GM19351 (cell line): Measurements from ENCODE around the gene PRKN.

Experiments used
- ATAC-seq: cut with Tn5 transposase; IDR thresholded peaks from one replicate; pipeline ENCODE4 v1.9.1; 2021; ENCODE audit warnings: mild to moderate bottlenecking, moderate library complexity; ENCODE audit not compliant: unreplicated experiment

Gene PRKN

DNA sequence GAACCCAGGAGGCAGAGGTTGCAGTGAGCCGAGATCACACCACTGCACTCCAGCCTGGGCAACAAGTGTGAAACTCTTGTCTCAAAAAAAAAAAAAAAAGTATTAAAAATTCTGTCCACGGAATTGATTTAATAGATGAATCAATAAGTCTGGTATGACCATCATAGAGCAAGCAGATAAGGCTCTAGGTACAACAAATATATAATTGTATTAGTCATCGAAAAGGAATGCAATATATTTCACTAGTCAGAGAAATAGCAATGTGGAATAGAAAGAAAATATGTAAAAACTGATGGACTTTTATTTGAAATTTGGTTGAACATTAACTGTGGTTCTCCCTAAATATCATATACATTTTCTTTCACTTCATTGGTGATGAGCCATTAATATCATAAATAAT is 976.9 kb downstream of the PRKN start:
- no peak for ATAC-seq

DNA sequence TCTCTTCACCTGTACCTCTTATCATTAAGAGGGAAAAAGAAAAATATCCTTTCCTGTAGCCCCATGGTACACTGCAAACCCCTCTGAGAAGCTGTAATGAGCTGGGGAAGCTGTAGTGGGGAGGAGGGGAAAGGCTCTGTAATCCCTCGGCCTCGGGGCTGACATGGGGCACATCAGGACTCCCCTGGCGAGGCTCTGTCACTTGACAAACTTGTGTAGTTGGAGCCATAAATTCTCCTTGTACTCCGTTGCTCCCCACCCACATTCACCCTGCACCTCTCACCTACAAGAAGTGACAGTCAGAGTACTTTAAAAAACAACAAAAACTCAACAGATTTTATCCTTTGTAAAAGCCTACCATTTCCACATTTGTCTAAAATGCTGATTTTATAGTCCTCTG is 978.0 kb downstream of the PRKN start:
- no peak for ATAC-seq

DNA sequence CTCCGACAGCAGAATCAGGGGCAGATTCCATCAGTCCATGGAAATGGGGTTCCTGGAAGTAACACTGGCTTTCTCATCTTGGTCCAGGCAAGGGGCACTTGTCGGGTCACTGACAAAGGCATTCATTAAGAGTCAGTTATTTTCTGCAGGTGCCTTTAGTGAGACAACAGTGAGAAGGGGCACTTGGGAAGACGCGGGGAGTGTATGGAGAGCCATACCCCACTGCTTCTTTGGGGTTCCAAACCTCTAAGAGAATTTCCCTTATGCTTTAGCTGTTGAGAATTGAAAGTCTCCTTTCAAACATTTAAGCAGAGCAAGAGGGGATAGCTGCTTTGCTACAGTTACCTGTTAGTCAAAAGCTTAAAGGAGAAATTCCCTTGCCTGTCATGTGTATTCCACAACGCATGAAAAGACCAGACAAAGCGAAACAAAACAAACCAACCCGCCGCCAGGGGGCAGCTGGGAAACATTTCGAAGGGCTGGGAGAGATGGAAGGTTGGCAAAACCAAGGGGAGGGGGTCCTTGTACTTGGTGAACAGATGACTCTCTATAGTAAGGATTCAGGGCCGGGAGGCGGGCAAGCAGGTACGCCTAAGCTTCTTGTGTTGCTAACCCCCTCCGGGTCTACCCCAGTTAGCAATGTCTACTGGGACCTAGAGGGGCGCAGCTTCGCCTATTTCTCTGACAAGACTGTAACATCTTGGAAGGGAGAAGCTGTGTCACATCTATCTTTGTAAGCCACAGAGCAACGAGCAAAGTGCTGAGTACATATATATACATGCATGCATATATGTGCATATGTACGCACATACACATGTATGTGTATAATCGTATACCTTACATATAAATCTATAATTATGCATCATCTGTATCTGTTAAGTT is 978.8 kb downstream of the PRKN start:
- ATAC-seq = no peak

DNA sequence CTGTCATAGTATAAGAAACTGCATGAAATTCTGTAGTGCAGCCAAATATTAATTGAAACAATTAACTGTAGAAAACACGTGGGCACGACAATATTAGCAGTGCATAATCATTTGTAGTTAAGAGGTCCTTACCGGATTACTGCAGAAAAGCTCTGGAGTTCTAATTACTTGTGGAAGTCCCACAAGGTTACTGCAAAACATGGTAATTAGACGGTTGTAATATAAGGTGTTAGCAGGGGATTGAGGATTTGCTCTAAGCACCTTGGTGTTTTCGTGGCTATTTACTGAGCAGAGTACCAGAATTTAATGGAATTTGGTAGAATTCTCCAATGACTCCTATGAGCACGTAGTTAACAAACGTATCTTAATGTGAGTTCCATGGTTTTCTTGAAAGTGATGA is 980.1 kb downstream of the PRKN start:
- no peak for ATAC-seq

DNA sequence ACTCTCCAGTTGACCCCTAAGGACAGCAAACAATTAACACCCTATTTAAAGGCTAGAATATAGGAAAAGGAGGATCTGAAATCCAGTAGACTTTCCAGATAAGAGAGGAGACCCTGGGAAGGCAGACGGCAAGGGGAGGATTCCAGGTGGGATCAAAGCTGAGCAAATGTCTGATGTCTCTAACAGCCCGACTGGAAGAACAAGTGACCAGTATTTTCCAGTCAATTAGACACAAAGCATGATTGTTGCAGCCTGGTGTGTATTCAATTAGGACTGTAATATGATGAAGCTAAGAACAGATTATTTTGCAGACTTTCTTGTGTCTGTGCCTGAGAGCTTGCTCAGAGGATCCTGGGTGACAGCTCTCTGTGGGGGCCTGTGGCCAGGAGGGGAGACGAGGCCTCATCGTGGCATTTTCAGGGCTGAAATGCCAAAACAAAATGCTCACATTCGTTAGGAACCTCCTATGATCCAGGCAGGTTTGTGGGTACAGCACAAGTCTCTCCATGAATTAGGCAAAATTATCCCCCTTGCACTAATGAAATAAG is 981.9 kb downstream of the PRKN start:
- ATAC-seq = no peak

DNA sequence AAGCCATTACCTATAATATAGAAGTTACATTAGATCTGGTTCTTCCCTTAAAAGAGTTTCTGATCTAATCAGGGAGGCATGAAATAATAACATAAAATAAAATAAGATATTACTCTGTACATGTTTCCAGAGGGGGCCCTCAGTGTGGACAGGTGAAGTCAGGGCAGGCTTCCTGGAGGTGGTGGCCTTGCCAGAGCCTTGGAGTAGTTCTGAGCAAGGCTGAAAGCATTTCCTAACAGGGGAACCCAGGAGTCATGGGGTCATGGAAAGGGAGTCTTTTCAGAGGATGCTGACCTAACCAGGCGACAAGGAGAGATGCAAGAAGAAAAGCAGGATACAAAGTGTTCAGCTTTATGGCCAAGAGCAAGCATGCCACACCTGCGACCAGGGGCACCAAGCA is 982.4 kb downstream of the PRKN start:
- no peak for ATAC-seq

DNA sequence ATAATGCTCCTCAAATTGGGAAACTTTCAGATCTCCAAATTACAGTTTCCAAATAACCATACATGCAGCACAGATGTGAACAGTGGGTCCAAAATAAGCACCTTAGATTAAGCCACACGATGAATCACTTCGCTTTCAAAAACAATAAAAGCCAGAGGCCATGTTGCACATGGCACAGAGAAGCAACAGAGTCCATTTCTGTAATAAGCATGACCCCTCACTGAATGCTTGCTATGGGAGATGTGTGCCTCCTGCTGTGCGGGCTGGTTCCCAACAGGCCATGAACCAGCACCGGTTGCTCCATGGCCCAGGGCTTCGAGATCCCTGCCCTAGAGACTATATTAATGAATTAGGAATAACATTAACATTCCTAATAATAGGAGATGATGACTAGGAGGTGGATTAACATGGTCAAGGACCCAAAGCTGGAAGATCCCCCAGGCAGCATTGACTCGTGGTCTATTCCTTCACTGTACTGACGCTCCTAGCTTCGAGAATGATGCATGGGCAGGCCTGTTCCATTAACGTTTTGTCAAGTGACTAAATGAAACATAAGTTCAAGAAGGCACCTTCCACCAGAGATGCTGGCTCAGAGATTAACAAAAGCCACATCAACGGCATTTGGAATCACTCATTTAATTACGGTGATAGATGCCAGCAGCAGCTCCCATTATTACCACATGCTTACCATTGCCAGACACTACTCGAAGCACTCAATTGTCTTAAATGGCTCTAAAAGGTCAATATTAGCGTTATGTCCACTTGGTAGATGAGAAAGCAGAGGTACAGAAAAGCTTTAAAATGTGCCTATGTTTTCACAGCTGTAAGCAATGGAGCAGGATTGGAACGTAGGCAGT is 983.1 kb downstream of the PRKN start:
- ATAC-seq = no peak

DNA sequence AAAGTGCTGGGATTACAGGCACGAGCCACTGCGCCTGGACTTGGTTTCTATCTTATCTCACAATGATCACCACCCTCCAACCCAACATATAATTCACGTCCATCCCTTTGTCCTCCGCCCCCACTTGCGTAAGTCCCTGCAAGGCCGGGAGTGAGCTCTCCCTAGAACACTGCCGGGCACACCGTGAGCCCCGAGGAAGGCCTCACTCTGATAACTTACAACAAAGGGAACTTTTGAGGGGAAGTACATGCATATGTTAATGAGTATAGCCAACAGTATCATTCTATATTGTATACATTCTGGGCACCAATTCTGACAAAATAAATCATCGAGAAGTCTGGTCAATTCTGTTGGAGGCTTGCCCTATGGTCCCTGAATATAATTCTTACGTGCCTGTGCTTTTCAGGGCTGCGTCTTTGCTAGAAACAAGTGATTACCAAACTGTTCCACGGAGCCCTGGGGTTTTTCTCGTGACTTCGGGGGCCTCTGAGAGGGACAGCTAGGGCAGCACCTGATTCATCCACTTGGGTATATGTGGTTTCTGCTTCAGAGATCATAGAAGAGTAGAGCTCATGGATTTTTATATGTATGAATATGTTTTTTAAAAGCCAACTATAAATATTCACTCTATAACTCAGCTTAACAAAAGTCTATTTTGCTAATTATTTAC is 983.9 kb downstream of the PRKN start:
- ATAC-seq = no peak

DNA sequence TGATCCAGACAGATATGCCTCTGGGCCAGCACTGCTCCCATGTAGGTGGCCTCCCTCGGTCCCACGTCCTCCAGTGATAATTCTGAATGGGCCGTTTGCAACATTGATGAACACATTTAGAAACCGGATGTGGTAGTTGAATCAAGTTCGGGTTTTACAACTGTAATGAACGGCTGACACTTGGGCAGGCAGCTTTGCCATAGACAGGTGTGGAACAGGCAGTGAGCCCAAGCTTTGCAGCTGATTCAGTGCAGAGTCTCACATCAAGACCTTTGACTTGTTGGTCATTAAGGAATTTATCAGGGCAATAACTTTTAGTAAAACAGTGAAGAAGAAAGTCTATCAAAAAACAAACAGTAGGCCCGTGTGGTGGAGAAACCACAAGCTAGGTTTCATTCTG is 987.1 kb downstream of the PRKN start:
- ATAC-seq = peak; percentile 50

DNA sequence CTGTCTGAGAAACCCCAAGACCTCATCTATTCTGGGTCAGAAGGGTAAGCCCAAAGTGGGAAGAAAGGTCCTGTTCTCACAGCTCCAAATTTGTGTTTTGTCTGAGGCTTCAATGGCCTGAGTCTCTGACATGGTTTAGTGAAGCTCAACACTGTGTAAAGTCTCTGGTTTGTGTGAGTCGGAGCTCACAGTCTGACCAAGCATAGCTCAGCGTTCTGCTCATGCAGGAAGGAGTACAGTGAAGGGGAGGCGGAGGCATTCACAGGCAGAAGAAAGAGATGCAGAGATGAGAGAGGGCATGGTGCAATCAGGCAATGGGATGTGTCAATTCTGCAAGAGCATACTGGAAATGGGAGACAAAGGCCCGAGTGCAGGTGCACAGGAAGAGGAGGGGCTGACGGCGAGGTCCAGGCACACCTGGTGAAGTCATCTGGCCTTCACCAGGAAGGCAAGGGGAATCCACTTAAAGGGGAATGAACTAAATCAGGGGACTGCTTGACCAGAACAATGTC is 990.7 kb downstream of the PRKN start:
- no peak for ATAC-seq

DNA sequence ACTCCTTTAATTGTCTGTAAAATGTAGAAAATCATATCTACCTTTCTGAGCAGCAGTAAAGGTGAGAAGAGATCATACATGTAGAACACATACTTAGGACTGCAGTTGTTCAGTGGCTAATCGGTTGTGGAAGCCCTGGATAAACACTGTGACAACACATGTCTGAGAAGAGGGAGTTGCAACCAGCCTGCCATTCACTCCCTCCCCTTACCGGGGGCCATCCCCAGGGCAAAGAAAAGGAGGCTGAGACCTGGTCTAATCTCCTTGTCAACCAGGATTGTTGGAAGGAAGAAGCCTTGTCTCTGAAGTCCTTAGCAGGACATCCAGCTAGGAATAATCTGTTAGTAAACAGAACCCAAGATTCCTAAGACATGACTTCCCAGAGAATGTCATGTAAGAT is 991.2 kb downstream of the PRKN start:
- ATAC-seq = no peak

DNA sequence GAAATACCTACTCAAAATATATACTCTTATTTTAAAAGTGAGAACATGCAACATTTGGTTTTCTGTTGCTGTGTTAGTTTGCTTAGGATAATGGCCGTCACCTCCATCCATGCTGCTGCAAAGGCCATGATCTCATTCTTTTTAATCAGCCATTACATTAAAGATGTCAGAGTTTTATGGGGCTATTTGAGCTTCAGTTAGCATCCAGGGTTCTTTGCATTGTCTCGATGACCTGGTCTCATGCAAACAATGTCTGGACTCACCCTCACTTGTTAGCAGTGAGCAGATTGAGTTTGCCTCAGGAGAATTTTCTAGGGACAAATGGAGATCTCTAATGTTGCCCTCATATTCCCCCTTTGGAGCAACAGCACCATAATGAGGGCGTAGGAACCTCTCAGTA is 995.0 kb downstream of the PRKN start:
- ATAC-seq = no peak

DNA sequence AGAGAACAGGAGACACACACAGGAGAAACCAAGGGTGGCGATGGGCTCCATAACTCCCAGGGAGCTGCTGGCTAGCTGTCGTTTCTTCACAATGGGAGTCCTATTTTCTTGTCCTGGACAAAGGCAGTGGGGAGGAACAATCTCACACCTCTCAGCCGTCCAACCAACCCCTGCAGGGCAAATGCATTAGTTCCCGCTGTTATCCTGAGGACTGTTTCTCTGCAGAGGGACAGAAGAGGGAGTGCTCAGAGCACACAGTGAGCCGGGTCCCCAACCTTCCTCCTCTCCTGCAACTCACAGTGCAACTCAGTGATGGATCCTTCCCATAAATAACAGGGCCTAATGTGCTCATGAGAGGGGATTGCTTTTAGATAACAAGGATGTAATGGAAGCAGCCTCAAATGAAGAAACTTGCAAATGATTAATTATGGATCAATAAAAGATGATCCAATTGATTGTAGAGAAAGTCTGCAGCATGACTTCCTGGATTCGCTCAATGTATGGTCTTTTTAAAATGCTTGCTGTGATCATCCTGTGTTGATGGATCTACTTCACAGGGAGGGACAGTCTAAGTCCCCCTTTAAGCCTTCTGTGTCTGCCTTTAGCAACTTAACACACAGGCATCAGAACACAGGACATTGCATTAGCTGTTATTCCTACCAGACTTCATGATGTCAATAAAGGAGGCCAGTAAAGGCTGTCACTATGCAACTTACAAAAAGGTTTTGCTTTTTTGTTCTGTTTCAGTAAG is 1000.3 kb downstream of the PRKN start:
- no peak for ATAC-seq

DNA sequence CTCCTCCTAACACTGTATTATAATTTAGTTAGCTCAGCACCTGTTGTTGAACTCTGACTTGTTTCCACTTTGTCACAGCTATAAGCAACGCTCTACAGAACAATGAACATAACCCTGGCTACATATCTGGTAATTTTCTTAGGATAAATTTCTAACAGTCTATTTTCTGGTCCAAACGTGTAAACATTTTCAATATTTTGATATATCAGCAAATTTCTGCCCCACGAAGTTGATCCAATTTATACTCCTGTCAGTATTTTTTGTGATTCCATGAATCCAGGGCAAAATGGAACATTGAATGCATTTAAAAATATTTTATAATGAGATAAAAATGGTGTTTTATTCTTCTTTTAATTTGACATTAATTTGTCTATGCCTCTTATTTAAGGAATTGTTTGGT is 1005.2 kb downstream of the PRKN start:
- ATAC-seq = no peak

DNA sequence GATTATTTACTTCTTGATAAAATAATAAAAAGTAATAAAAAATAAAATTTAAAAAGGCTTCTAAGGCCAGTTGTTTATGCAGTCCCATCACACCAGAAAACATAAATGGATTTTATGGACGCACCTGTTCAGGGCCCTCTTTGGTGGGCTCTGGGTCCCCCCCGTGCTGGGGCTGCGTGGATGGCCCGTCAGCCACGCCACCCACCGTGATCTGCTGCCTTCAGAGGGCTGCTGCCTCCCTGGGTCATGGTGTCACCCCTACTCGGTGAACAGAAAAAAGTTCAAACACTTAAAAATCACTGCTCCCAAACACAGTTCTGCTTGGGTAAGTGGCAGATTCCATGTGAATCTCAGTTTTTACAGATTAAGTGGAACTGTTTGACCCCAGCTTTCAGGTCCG is 1006.1 kb downstream of the PRKN start:
- no peak for ATAC-seq

DNA sequence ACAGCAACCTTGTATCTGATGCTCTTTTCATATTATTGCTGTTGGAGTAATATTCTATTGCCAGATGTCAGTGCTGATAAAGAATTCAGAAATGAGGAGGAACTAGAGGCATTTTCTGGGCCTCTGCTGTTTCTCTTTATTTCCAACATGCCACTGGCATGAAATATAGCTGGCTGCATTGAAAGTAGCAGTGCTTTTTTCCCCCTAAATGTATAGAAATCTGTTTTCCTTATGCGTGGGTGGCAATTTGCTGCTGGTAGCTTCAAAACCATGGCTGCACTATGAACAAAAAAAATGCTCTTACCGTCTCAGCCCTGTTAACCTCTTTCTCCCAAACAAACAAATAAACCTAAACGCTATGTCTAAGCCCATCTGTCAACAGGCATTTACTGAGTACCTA is 1011.4 kb downstream of the PRKN start:
- ATAC-seq = no peak

DNA sequence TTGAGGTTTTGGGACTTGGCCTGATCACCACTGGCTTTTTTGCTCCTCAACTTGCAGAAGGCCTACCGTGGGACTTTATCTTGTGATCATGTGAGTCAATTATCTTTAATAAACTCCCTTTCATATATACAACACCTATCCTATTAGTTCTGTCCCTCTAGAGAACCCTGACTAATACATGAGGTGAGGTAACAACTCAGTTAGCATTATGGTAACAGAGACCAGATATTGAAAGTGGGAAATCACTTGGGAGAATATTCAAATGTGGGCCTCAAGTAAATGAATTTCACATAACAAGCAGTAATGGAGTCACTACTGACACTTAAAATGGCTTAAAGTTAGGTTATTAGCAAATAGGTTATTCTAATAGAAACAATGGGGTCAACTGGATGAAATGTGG is 1015.6 kb downstream of the PRKN start:
- ATAC-seq = no peak

DNA sequence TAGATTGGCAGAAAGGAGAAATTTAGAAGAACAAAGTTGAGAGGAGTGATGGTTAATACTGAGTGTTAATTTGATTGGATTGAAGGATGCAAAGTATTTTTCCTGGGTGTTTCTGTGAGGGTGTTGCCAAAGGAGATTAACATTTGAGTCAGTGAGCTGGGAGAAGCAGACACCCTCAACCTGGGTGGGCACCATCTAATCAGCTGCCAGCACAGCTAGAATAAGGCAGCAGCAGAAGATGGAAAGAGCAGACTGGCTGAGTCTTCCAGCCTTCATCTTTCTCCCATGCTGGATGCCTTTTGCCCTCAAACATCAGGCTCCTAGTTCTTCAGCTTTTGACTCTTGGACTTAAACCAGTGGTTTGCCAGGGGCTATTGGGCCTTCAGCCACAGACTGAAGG is 1016.1 kb downstream of the PRKN start:
- ATAC-seq = no peak

DNA sequence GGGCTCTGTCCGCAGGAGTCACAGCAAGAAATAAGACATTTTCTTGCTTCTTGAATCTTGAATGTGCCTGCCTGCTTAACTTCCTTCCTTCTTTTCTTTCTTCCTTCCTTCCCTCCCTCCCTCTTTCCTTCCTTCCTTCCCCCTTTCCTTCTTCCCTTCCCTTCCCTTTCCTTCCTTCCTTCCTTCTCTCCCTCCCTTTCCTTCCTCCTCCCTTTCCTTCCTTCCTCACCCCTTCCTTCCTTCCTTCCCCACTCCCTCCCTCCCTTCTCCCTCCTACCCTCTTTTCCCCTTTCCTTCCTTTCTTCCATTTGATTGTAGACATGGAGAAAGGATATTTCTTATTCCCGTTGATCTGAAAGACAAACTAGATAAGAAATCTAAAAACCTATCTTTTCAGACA is 1016.9 kb downstream of the PRKN start:
- ATAC-seq = no peak

DNA sequence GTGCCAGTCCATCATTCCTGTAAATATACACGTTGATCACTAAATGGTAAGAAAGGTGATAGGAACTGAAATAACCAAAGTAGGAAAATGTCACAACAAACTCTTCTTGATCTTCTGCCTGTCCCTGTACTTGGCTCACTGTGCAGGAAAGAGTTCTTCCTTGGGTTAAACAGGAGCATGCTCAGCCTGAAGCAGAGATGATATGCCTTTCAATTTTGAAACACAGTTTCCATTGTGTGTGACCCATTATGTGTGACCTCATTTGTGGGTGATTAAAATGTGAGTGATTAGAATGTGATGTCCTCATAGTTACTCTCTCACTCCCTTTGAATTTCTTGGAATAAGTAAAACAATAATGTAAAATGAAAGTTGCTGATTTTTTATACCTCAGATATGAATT is 1026.5 kb downstream of the PRKN start:
- no peak for ATAC-seq
